GM23338 (cell line): Measurements from ENCODE around the gene SEMA4A. TPM values are rescaled to one million over a fixed set of nuclear protein-coding genes. Genes with fewer than 3 reads are reported as not detected.

Experiments
- CREB1 ChIP-seq: fragments of 250-450 bp; sonication (Bioruptor Pico); IDR thresholded peaks from 2 replicates; pipeline ENCODE4 v1.5.0; 2020; ENCODE audit warnings: low read depth, mild to moderate bottlenecking, moderate library complexity
- NANOG ChIP-seq: IDR thresholded peaks from 2 replicates; pipeline ENCODE4 v1.6.1; 2016; ENCODE audit warnings: antibody characterized with exemption, borderline replicate concordance
- ZNF114 ChIP-seq: fragments of 250-450 bp; sonication (Bioruptor Pico); IDR thresholded peaks from 2 replicates; pipeline ENCODE4 v1.5.0; 2020; ENCODE audit warnings: mild to moderate bottlenecking, moderate library complexity
- ZNF331 ChIP-seq: fragments of 250-450 bp; sonication (Bioruptor Pico); IDR thresholded peaks from 2 replicates; pipeline ENCODE4 v1.5.0; 2020; ENCODE audit warnings: low read depth, mild to moderate bottlenecking, moderate library complexity
- polyA plus RNA-seq: library from polyadenylated mRNA; unstranded; fragments of >200 nt; fragmentation: Nextera tagmentation; extraction: Ambion mirVana; gene quantifications from 2 replicates; pipeline ENCODE4 v1.2.1, GENCODE V29; 2016
- total RNA-seq: library from RNA; depleted of rRNA; stranded (reverse); fragments of >200 nt; shearing (Covaris generic); gene quantifications from 2 replicates; pipeline ENCODE4 v1.2.3, GENCODE V29; 2014
- TF ChIP-seq, protein P1 (sequence below): fragments of 250-450 bp; sonication (Bioruptor Pico); IDR thresholded peaks from 2 replicates; pipeline ENCODE4 v1.5.0; 2020; ENCODE audit warnings: mild to moderate bottlenecking, moderate library complexity
- TF ChIP-seq, protein P2 (sequence below): IDR thresholded peaks from 2 replicates; pipeline ENCODE4 v1.6.1; 2016; ENCODE audit warnings: antibody characterized with exemption

SEMA4A gene
- total and polyA plus RNA-seq, 2 experiments from 2014 or later = 5.5 to 20.2 TPM

DNA sequence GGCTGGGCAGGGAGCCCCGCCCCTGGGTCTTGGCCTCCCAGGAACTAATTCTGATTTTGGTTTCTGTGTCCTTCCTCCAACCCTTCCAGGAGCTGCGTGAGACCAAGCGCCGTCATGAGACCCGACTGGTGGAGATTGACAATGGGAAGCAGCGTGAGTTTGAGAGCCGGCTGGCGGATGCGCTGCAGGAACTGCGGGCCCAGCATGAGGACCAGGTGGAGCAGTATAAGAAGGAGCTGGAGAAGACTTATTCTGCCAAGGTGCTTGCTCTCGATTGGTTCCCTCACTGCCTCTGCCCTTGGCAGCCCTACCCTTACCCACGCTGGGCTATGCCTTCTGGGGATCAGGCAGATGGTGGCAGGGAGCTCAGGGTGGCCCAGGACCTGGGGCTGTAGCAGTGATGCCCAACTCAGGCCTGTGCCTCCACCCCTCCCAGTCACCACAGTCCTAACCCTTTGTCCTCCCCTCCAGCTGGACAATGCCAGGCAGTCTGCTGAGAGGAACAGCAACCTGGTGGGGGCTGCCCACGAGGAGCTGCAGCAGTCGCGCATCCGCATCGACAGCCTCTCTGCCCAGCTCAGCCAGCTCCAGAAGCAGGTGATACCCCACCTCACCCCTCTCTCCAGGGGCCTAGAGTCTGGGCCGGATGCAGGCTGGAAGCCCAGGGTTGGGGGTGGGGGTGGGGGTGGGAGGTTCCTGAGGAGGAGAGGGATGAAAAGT is 18.5 kb upstream of the SEMA4A start (continued):
- TF ChIP-seq, protein P1, sequence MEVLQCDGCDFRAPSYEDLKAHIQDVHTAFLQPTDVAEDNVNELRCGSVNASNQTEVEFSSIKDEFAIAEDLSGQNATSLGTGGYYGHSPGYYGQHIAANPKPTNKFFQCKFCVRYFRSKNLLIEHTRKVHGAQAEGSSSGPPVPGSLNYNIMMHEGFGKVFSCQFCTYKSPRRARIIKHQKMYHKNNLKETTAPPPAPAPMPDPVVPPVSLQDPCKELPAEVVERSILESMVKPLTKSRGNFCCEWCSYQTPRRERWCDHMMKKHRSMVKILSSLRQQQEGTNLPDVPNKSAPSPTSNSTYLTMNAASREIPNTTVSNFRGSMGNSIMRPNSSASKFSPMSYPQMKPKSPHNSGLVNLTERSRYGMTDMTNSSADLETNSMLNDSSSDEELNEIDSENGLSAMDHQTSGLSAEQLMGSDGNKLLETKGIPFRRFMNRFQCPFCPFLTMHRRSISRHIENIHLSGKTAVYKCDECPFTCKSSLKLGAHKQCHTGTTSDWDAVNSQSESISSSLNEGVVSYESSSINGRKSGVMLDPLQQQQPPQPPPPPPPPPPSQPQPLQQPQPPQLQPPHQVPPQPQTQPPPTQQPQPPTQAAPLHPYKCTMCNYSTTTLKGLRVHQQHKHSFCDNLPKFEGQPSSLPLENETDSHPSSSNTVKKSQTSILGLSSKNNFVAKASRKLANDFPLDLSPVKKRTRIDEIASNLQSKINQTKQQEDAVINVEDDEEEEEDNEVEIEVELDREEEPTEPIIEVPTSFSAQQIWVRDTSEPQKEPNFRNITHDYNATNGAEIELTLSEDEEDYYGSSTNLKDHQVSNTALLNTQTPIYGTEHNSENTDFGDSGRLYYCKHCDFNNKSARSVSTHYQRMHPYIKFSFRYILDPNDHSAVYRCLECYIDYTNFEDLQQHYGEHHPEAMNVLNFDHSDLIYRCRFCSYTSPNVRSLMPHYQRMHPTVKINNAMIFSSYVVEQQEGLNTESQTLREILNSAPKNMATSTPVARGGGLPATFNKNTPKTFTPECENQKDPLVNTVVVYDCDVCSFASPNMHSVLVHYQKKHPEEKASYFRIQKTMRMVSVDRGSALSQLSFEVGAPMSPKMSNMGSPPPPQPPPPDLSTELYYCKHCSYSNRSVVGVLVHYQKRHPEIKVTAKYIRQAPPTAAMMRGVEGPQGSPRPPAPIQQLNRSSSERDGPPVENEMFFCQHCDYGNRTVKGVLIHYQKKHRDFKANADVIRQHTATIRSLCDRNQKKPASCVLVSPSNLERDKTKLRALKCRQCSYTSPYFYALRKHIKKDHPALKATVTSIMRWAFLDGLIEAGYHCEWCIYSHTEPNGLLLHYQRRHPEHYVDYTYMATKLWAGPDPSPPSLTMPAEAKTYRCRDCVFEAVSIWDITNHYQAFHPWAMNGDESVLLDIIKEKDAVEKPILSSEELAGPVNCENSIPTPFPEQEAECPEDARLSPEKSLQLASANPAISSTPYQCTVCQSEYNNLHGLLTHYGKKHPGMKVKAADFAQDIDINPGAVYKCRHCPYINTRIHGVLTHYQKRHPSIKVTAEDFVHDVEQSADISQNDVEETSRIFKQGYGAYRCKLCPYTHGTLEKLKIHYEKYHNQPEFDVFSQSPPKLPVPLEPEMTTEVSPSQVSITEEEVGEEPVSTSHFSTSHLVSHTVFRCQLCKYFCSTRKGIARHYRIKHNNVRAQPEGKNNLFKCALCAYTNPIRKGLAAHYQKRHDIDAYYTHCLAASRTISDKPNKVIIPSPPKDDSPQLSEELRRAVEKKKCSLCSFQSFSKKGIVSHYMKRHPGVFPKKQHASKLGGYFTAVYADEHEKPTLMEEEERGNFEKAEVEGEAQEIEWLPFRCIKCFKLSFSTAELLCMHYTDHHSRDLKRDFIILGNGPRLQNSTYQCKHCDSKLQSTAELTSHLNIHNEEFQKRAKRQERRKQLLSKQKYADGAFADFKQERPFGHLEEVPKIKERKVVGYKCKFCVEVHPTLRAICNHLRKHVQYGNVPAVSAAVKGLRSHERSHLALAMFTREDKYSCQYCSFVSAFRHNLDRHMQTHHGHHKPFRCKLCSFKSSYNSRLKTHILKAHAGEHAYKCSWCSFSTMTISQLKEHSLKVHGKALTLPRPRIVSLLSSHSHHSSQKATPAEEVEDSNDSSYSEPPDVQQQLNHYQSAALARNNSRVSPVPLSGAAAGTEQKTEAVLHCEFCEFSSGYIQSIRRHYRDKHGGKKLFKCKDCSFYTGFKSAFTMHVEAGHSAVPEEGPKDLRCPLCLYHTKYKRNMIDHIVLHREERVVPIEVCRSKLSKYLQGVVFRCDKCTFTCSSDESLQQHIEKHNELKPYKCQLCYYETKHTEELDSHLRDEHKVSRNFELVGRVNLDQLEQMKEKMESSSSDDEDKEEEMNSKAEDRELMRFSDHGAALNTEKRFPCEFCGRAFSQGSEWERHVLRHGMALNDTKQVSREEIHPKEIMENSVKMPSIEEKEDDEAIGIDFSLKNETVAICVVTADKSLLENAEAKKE (CRISPR knock-in tag) = no peak
- TF ChIP-seq, protein P2, sequence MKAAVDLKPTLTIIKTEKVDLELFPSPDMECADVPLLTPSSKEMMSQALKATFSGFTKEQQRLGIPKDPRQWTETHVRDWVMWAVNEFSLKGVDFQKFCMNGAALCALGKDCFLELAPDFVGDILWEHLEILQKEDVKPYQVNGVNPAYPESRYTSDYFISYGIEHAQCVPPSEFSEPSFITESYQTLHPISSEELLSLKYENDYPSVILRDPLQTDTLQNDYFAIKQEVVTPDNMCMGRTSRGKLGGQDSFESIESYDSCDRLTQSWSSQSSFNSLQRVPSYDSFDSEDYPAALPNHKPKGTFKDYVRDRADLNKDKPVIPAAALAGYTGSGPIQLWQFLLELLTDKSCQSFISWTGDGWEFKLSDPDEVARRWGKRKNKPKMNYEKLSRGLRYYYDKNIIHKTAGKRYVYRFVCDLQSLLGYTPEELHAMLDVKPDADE = no peak
- no peak for TF ChIP-seq CREB1 (CRISPR knock-in tag)
- no peak for TF ChIP-seq ZNF114 (CRISPR knock-in tag)
- no peak for TF ChIP-seq ZNF331
- TF ChIP-seq NANOG = no peak
